Ishikawa (cell line): ENCODE data around the gene HACD1.

Experiments used
- CREB1 ChIP-seq: IDR thresholded peaks from 2 replicates; pipeline ENCODE4 v1.6.1; 2012; ENCODE audit warnings: low read depth
- EP300 ChIP-seq: IDR thresholded peaks from 2 replicates; pipeline ENCODE4 v1.6.1; 2012; ENCODE audit warnings: borderline replicate concordance
- NFIC ChIP-seq: IDR thresholded peaks from 2 replicates; pipeline ENCODE4 v1.6.1; 2012
- REST ChIP-seq: IDR thresholded peaks from 2 replicates; pipeline ENCODE4 v1.6.1; 2012; ENCODE audit warnings: low read depth, mild to moderate bottlenecking
- TCF12 ChIP-seq: IDR thresholded peaks from 2 replicates; pipeline ENCODE4 v1.6.1; 2012; ENCODE audit warnings: low read depth

DNA sequence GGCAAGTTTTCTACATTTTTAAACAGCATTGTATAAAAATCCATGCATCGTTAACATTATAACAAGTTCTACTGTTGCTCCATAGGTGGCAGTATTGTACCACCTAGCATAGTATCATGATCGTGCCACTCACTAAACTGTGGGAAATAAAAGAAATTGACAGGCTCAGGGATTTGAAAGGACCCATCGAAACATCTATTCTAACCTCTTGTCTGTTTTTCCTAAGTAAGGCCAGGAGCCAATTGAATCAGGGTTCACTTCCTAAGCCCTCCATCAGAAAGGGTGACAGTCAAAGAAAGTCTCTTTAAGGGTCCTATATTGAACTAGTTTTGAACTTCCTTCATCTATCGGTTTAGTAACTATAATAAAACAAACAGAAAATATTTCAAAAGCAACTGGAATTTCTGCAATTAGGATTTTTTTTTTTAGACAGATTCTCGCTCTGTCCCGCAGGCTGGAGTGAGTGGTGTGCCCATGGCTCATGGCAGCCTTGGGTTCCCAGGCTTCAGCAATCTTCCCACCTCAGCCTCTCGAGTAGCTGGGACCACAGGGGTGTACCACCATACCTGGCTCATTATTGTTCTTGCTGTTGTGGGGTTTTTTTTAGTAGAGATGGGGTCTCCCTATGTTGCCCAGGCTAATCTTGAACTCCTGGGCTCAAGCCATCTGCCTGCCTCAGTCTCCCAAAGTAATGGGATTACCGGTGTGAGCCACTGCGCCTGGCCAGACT, 9.4 kb downstream of the HACD1 start:
- TF ChIP-seq TCF12 = no peak
- no peak for TF ChIP-seq REST
- no peak for TF ChIP-seq EP300
- TF ChIP-seq CREB1 = no peak
- no peak for TF ChIP-seq NFIC
